K562 (cell line): ENCODE measurements around the gene MEIS2. TPM values are rescaled to one million over a fixed set of nuclear protein-coding genes. Genes with fewer than 3 reads are reported as not detected.

Source experiments
- ATAC-seq: fragments of 200-7000 bp; cut with Tn5 transposase; 3 replicates; pipeline ENCODE4 v1.9.1; 2020; ENCODE audit warnings: moderate library complexity
- BruUV-seq: library from RNA; stranded (reverse); fragments of 400-500 nt; replicated peaks from 2 replicates; lab custom pipeline; 2021; lab: Mats Ljungman, UMichigan
- CTCF ChIA-PET: fragments of 300-600 bp; formaldehyde crosslinking; extraction: SDS; loops from one replicate; lab custom pipeline; 2021; ENCODE audit warnings: low intra/inter-chr PET ratio; lab: Yijun Ruan, JAX
- POLR2A ChIA-PET: fragments of 300-600, 350-650 bp; sonication (Branson Sonifier 250); formaldehyde crosslinking; extraction: SDS; loops from one replicate; lab custom pipeline; 2021; ENCODE audit warnings: antibody characterized with exemption, inconsistent platforms; lab: Yijun Ruan, JAX
- DNase-seq, 4 experiments: peaks; one replicate each; pipeline versions ENCODE4 v3.0.0 to v3.0.0-alpha.2; 2011 to 2018; ENCODE audit warnings: low spot score in 3 of 4, mixed read lengths in 3 of 4; ENCODE audit errors: extremely low read depth in 1 of 4
- FAIRE-seq: peaks from 2 replicates; lab custom pipeline; 2011; peaks lifted over from hg19 to GRCh38; lab: Jason Lieb, UNC
- H2AFZ ChIP-seq: 2 replicates; pipeline ENCODE4 v1.6.0; 2011; ENCODE audit warnings: low read depth, low read length, control low read depth, inconsistent platforms
- H3K27ac ChIP-seq: fragments of 200-600 bp; 3 replicates; pipeline ENCODE4 v1.8.0; 2011; ENCODE audit warnings: low read depth, mild to moderate bottlenecking, control low read depth, inconsistent platforms, low read length, moderate library complexity, mixed read lengths; ENCODE audit errors: extremely low read depth
- H3K27me3 ChIP-seq, 2 experiments: fragments of 300-600 bp in 1 of 2; 2 replicates in 1 of 2; 3 replicates in 1 of 2; pipeline versions ENCODE4 v1.6.0 to v1.8.0; 2011; ENCODE audit warnings: inconsistent platforms in 2 of 2, low read length in 2 of 2, mild to moderate bottlenecking in 1 of 2, mixed read lengths in 1 of 2, moderate library complexity in 1 of 2; ENCODE audit not compliant: control insufficient read depth in 2 of 2, insufficient read depth in 2 of 2
- H3K36me3 ChIP-seq: fragments of 300-600 bp; 3 replicates; pipeline ENCODE4 v1.8.0; 2011; ENCODE audit warnings: mild to moderate bottlenecking, low read length, inconsistent platforms; ENCODE audit not compliant: control insufficient read depth, insufficient read depth
- H3K4me1 ChIP-seq, 2 experiments: fragments of 200-600 bp in 1 of 2; replicated peaks in 1 of 2; 2 replicates in 1 of 2; 3 replicates in 1 of 2; pipeline versions ENCODE4 v1.5.1 to v1.8.0; 2011; ENCODE audit warnings: inconsistent platforms in 2 of 2, low read length in 2 of 2, mild to moderate bottlenecking in 1 of 2, mixed read lengths in 1 of 2, moderate library complexity in 1 of 2; ENCODE audit not compliant: control insufficient read depth in 2 of 2, insufficient read depth in 2 of 2
- H3K4me2 ChIP-seq: 2 replicates; pipeline ENCODE4 v1.6.1; 2011; ENCODE audit warnings: low read length, control low read depth, inconsistent platforms, mixed read lengths; ENCODE audit not compliant: insufficient read depth
- H3K4me3 ChIP-seq: fragments of 200-600 bp; sonication (generic), shearing (Covaris generic); 2 replicates; pipeline ENCODE4 v1.5.1; 2016; ENCODE audit warnings: control low read depth, inconsistent platforms
- H3K79me2 ChIP-seq: fragments of 200-600 bp; 3 replicates; pipeline ENCODE4 v1.8.0; 2011; ENCODE audit warnings: low read length, inconsistent platforms; ENCODE audit not compliant: control insufficient read depth, insufficient read depth
- H3K9ac ChIP-seq, 2 experiments: 2 replicates each; pipeline versions ENCODE4 v1.6.0 to v1.6.1; 2011; ENCODE audit warnings: low read depth in 2 of 2, low read length in 2 of 2, control low read depth in 1 of 2, inconsistent platforms in 1 of 2, mild to moderate bottlenecking in 1 of 2, mixed read lengths in 1 of 2; ENCODE audit not compliant: insufficient read depth in 1 of 2
- H3K9me1 ChIP-seq: one replicate; pipeline ENCODE4 v1.6.0; 2011; ENCODE audit warnings: inconsistent platforms, mild to moderate bottlenecking, low read length, moderate library complexity; ENCODE audit not compliant: control insufficient read depth, insufficient read depth
- H3K9me3 ChIP-seq: replicated peaks from 2 replicates; pipeline ENCODE4 v1.5.1; 2011; ENCODE audit warnings: low read depth, low read length, inconsistent platforms; ENCODE audit not compliant: control insufficient read depth, insufficient read depth
- H4K20me1 ChIP-seq: replicated peaks from 2 replicates; pipeline ENCODE4 v1.6.1; 2011; ENCODE audit warnings: low read length, inconsistent platforms, mixed read lengths; ENCODE audit not compliant: control insufficient read depth, insufficient read depth
- CXXC5 ChIP-seq: fragments of 250-450 bp; sonication (Bioruptor Pico); IDR thresholded peaks from 2 replicates; pipeline ENCODE4 v1.8.0; 2022; ENCODE audit warnings: inconsistent platforms, mild to moderate bottlenecking, moderate library complexity
- ESRRA ChIP-seq: fragments of 450-650 bp; IDR thresholded peaks from 2 replicates; pipeline ENCODE4 v1.6.1; 2014; ENCODE audit warnings: low read depth, mild to moderate bottlenecking, moderate library complexity, borderline replicate concordance
- MECOM ChIP-seq: fragments of 250-450 bp; sonication (Bioruptor Pico); IDR thresholded peaks from 2 replicates; pipeline ENCODE4 v1.8.0; 2022; ENCODE audit warnings: inconsistent platforms
- MEIS2 ChIP-seq: fragments of 450-650 bp; IDR thresholded peaks from 2 replicates; pipeline ENCODE4 v1.6.1; 2014; ENCODE audit warnings: mild to moderate bottlenecking; ENCODE audit not compliant: partially characterized antibody
- NR2C1 ChIP-seq, 2 experiments: fragments of 450-650 bp; IDR thresholded peaks; 2 replicates each; pipeline ENCODE4 v1.6.1; 2017; ENCODE audit warnings: mild to moderate bottlenecking in 2 of 2, antibody characterized with exemption in 1 of 2, inconsistent platforms in 1 of 2, missing compliant biosample characterization in 1 of 2, missing genetic modification characterization in 1 of 2
- RAD51 ChIP-seq: fragments of 450-650 bp; IDR thresholded peaks from 2 replicates; pipeline ENCODE4 v1.7.1; 2016; ENCODE audit warnings: low read depth, mild to moderate bottlenecking, borderline replicate concordance
- SMAD4 ChIP-seq: fragments of 250-450 bp; sonication (Bioruptor Pico); conservative IDR thresholded peaks from 2 replicates; pipeline ENCODE4 v1.8.0; 2021; ENCODE audit warnings: inconsistent platforms, mild to moderate bottlenecking, moderate library complexity
- TOE1 ChIP-seq, 2 experiments: fragments of 450-650 bp in 1 of 2; sonication (generic) in 1 of 2; formaldehyde crosslinking in 1 of 2; IDR thresholded peaks; 2 replicates each; pipeline versions ENCODE4 v1.7.1 to v1.8.0; 2016 to 2022; ENCODE audit warnings: borderline replicate concordance in 2 of 2, mild to moderate bottlenecking in 2 of 2, antibody characterized with exemption in 1 of 2, inconsistent platforms in 1 of 2, low read depth in 1 of 2, missing genetic modification reagents in 1 of 2, moderate library complexity in 1 of 2
- WGBS: fragments of 100-300 bp; shearing (Covaris generic); methylation state at CpG from one replicate; pipeline ENCODE4 v1.1.6; 2016; ENCODE audit warnings: low coverage, mixed read lengths; ENCODE audit not compliant: insufficient coverage; ENCODE audit errors: missing lambda C conversion rate; 5-methylcytosine and 5-hydroxymethylcytosine counted together
- in situ Hi-C: fragments of 300-500 bp; cut with MboI; formaldehyde crosslinking; loops from 4 replicates; pipeline ENCODE4 v1.15.0; 2018; ENCODE audit warnings: inconsistent platforms, mixed read lengths
- intact Hi-C: fragments of 100-400 bp; cut with micrococcal nuclease; formaldehyde crosslinking; loops from 2 replicates; pipeline ENCODE4 v1.14.2; 2022
- polyA plus RNA-seq, 8 experiments: library from polyadenylated mRNA; depleted of rRNA in 4 of 8; stranded (reverse) in 5 of 8; unstranded in 3 of 8; fragments of >200 nt; fragmentation: Nextera tagmentation in 2 of 8; fragmentation: Illumina TruSeq in 1 of 8; extraction: Ambion mirVana in 2 of 8; extraction: Trizol in 1 of 8; gene quantifications; 2 replicates each; pipeline versions ENCODE4 v1.2.1 to v1.2.3, GENCODE V29; 2011 to 2014; ENCODE audit warnings: inconsistent platforms in 1 of 8, missing spikeins in 1 of 8
- total RNA-seq, 7 experiments: library from RNA; depleted of rRNA in 6 of 7; stranded (reverse); fragments of >200 nt in 6 of 7; fragmentation: Illumina TruSeq in 2 of 7; extraction: Trizol in 2 of 7; gene quantifications; 2 replicates each; pipeline versions ENCODE4 v1.2.1 to v1.2.3, GENCODE V29; 2011 to 2021; ENCODE audit warnings: low replicate concordance in 1 of 7
- TF ChIP-seq, protein P1 (sequence below): fragments of 450-650 bp; formaldehyde crosslinking; IDR thresholded peaks from 2 replicates; pipeline ENCODE4 v1.4.0; 2020; ENCODE audit warnings: mild to moderate bottlenecking, mixed read lengths
- TF ChIP-seq, protein P2 (sequence below): fragments of 450-650 bp; formaldehyde crosslinking; IDR thresholded peaks from 2 replicates; pipeline ENCODE4 v1.4.0; 2020; ENCODE audit warnings: mild to moderate bottlenecking, moderate library complexity
- TF ChIP-seq, protein P3 (sequence below): sonication (generic); formaldehyde crosslinking; IDR thresholded peaks from 2 replicates; pipeline ENCODE4 v1.5.0; 2020; ENCODE audit warnings: missing genetic modification reagents
- TF ChIP-seq, protein P4 (sequence below), 2 experiments: IDR thresholded peaks; 2 replicates each; pipeline ENCODE4 v1.6.1; 2012; ENCODE audit warnings: improper control_type of control experiment in 2 of 2, low read depth in 2 of 2, low read length in 2 of 2, borderline replicate concordance in 1 of 2

MEIS2 gene
- total and polyA plus RNA-seq, 9 of the 15 experiments (the other 6 are each of a cell fraction or from before 2014, with no cell fraction given) = 7.5 to 64.2 (median 22.3) TPM

DNA sequence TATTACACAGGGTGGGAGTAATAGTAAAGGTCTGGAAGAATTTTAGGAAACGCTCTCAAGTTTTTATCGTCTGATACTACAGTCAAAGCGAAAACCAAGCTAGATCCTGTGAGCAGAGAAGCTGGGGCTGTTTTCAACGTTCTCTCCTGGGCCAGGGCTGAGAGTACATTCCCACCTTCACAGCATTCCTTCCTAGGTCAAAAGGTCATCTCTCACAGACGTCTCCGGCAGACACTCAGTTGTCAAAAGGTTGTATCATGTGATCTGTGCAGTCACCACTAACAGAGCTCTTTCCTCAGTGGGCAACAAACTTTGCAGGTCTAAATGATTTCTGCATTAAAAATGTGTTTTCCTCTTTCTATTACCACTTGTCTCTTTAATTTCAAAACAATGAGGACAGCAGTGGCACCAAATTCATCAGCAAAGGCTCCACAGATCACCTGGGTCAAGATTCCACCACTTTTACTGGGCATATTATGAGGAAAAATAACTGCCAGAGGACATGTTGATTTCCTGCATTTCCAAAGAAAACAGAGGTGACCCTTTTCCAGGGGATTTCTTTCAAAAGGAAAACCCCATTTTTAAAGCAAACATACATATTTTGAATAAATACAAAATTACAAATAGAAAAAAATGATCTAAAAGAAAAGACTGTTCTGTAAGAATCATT, 41.9 kb downstream of the MEIS2 start:
- ATAC-seq = peak; percentile 62
- TF ChIP-seq, protein P1, sequence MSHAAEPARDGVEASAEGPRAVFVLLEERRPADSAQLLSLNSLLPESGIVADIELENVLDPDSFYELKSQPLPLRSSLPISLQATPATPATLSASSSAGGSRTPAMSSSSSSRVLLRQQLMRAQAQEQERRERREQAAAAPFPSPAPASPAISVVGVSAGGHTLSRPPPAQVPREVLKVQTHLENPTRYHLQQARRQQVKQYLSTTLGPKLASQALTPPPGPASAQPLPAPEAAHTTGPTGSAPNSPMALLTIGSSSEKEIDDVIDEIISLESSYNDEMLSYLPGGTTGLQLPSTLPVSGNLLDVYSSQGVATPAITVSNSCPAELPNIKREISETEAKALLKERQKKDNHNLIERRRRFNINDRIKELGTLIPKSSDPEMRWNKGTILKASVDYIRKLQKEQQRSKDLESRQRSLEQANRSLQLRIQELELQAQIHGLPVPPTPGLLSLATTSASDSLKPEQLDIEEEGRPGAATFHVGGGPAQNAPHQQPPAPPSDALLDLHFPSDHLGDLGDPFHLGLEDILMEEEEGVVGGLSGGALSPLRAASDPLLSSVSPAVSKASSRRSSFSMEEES (CRISPR knock-in tag) = peak; percentile 66
- peak; percentile 36 for TF ChIP-seq CXXC5 (CRISPR knock-in tag)
- TF ChIP-seq TOE1 (IDR thresholded peaks at IDR 0.05; ENCODE audit: borderline replicate concordance) = peak; percentile 72; the same call in 1 of the 2 replicates
- no peak for TF ChIP-seq TOE1 (CRISPR knock-in tag; IDR thresholded peaks at IDR 0.05; ENCODE audit: borderline replicate concordance, low read depth)
- peak; percentile 50; the same call in 1 of the 2 replicates for TF ChIP-seq RAD51
- TF ChIP-seq, protein P2, sequence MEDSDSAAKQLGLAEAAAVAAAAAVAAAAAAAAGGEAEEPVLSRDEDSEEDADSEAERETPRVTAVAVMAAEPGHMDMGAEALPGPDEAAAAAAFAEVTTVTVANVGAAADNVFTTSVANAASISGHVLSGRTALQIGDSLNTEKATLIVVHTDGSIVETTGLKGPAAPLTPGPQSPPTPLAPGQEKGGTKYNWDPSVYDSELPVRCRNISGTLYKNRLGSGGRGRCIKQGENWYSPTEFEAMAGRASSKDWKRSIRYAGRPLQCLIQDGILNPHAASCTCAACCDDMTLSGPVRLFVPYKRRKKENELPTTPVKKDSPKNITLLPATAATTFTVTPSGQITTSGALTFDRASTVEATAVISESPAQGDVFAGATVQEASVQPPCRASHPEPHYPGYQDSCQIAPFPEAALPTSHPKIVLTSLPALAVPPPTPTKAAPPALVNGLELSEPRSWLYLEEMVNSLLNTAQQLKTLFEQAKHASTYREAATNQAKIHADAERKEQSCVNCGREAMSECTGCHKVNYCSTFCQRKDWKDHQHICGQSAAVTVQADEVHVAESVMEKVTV = no peak
- TF ChIP-seq MEIS2 = peak; percentile 26
- TF ChIP-seq SMAD4 (CRISPR knock-in tag) = 0 out of 2 replicates have a peak, but pooled peaks have one; percentile 41
- TF ChIP-seq MECOM = peak; percentile 78; the same call in 1 of the 2 replicates
- TF ChIP-seq, protein P3, sequence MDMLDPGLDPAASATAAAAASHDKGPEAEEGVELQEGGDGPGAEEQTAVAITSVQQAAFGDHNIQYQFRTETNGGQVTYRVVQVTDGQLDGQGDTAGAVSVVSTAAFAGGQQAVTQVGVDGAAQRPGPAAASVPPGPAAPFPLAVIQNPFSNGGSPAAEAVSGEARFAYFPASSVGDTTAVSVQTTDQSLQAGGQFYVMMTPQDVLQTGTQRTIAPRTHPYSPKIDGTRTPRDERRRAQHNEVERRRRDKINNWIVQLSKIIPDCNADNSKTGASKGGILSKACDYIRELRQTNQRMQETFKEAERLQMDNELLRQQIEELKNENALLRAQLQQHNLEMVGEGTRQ (CRISPR knock-in tag) = peak; percentile 46
- peak; percentile 66 for TF ChIP-seq NR2C1 (IDR thresholded peaks at IDR 0.05)
- peak; percentile 64 for TF ChIP-seq NR2C1 (tag; IDR thresholded peaks at IDR 0.05)
- TF ChIP-seq ESRRA = 0 out of 2 replicates have a peak, but pooled peaks have one; percentile 16
- TF ChIP-seq, protein P4, sequence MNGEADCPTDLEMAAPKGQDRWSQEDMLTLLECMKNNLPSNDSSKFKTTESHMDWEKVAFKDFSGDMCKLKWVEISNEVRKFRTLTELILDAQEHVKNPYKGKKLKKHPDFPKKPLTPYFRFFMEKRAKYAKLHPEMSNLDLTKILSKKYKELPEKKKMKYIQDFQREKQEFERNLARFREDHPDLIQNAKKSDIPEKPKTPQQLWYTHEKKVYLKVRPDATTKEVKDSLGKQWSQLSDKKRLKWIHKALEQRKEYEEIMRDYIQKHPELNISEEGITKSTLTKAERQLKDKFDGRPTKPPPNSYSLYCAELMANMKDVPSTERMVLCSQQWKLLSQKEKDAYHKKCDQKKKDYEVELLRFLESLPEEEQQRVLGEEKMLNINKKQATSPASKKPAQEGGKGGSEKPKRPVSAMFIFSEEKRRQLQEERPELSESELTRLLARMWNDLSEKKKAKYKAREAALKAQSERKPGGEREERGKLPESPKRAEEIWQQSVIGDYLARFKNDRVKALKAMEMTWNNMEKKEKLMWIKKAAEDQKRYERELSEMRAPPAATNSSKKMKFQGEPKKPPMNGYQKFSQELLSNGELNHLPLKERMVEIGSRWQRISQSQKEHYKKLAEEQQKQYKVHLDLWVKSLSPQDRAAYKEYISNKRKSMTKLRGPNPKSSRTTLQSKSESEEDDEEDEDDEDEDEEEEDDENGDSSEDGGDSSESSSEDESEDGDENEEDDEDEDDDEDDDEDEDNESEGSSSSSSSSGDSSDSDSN (IDR thresholded peaks at IDR 0.05; ENCODE audit: borderline replicate concordance in 1 of 2, low read depth in 2 of 2, low read length in 2 of 2) = no peak

More for the DNA sequence above, 41.9 kb downstream of the MEIS2 start:
- Histone ChIP-seq H3K9ac (no peak overlapping the region), H3K79me2 (peaks cover 12% of the 10 kb centered on the region; the same call in 2 of the 3 replicates), H3K27ac (no peak overlapping the region), H3K9me1 (no peaks in the 10 kb centered on the region), H3K9me3 (no peaks in the 10 kb centered on the region), H3K4me1 (peaks cover 7 to 24% of the 10 kb centered on the region in 2 experiments; a peak in 4 of 5 replicates), H4K20me1 (no peaks in the 10 kb centered on the region), H3K4me2 (no peak overlapping the region), H3K4me3 (no peak overlapping the region), H3K27me3 (no peaks in the 10 kb centered on the region), H3K36me3 (peaks cover 42% of the 10 kb centered on the region), H2AFZ (no peak overlapping the region)
- in situ Hi-C loops = no loop called here
- BruUV-seq = no TSS peak
- no peak for FAIRE-seq
- 47% methylated on average over 6 of the region's 6 CpGs for WGBS
- intact Hi-C loops = no loop called here
- peak in 2 of 4 experiments; percentile 11 to 55 for DNase-seq
- CTCF ChIA-PET = no interaction called here
- POLR2A ChIA-PET = interaction anchor here (0.8 to 1.7 kb wide), 2 partner anchors 9 to 11 kb away, joined by 3 to 4 read pairs; no protein-coding TSS in a partner anchor
